ENCODE measurements around the gene PABPN1L. TPM values are rescaled to one million over a fixed set of nuclear protein-coding genes. Genes with fewer than 3 reads are reported as not detected.

PABPN1L gene
- total RNA-seq, 4 donors from 2014 or later, result not detected

DNA sequence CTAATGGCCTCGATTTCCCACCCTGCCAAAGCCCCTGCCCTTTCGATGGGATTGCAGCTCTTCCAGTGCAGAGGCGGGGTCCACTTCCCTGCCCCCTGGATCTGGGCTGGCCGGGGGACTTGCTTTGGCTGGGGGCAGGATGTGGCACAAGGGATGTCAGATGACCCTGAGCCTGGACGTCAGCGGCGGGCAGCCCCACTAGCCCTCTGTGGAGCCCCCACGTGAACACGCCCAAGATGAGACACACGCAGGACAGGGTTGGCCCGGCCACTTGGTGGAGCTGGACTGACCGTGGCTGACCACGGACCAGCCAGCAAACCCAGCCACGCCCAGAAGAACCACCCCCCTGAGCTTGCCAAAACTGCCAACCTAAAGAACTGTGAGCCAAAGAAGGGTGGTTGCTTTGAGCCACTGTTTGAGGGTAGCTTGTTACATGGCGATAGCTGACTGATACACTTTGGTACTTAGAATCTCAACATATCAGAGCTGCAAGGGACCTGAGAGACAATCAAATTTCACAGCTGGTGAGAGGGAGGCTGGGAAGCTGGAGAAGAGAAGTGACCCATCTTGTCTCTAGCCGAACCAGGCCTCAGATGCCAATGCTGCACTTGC, 46.6 kb upstream of the PABPN1L start:
- Histone ChIP-seq H3K4me3 (no peak overlapping the region), H3K36me3 (no peaks in the 10 kb centered on the region), H3K27ac (replicated peaks in 1 of 4) (no peak overlapping the region), H3K9me3 (no peaks in the 10 kb centered on the region), H3K27me3 (peaks cover 0 to 83% (median 0%) of the 10 kb centered on the region in 4 donors), H3K4me1 (peaks cover 8 to 18% (median 11%) of the 10 kb centered on the region in 4 donors)
- TF ChIP-seq POLR2AphosphoS5 (IDR thresholded peaks at IDR 0.05), result no peak
- TF ChIP-seq EP300 (IDR thresholded peaks at IDR 0.05), result no peak
- no peak for TF ChIP-seq POLR2A (IDR thresholded peaks at IDR 0.05; ENCODE audit: low read depth)
- TF ChIP-seq, protein P1, sequence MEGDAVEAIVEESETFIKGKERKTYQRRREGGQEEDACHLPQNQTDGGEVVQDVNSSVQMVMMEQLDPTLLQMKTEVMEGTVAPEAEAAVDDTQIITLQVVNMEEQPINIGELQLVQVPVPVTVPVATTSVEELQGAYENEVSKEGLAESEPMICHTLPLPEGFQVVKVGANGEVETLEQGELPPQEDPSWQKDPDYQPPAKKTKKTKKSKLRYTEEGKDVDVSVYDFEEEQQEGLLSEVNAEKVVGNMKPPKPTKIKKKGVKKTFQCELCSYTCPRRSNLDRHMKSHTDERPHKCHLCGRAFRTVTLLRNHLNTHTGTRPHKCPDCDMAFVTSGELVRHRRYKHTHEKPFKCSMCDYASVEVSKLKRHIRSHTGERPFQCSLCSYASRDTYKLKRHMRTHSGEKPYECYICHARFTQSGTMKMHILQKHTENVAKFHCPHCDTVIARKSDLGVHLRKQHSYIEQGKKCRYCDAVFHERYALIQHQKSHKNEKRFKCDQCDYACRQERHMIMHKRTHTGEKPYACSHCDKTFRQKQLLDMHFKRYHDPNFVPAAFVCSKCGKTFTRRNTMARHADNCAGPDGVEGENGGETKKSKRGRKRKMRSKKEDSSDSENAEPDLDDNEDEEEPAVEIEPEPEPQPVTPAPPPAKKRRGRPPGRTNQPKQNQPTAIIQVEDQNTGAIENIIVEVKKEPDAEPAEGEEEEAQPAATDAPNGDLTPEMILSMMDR (IDR thresholded peaks at IDR 0.05), result no peak
- no peak for DNase-seq (ENCODE audit: extremely low spot score)
- WGBS, result 94% methylated on average over 10 of the region's 16 CpGs
- intact Hi-C loops (cut with DNase I), result no loop called here

DNA sequence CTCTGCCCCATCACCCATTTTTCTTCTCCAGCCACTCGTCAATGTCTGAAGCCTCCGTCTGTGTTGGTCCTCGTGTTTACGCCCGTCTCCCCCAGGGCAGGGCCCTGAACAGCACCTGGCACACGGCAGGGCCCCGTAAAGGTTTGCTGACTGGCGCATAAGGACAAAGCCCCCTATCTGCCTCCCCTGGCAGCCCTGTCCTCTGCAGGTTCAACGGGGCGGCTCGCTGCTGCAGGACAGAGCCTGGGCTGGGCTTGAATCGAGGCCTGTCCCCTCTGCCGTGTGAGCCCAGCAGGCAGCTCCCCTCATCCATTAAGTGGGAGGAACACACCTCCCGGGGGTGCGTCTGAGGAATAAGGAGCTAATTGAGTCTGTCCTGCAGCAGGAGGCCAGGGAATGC, 46.1 kb upstream of the PABPN1L start:
- TF ChIP-seq EP300 (IDR thresholded peaks at IDR 0.05) (no peak), POLR2AphosphoS5 (IDR thresholded peaks at IDR 0.05) (no peak), POLR2A (IDR thresholded peaks at IDR 0.05; ENCODE audit: low read depth) (no peak)
- TF ChIP-seq, protein P1 (IDR thresholded peaks at IDR 0.05), result no peak
- Histone ChIP-seq H3K4me1 (peaks cover 8 to 18% (median 11%) of the 10 kb centered on the region in 4 donors), H3K4me3 (no peak overlapping the region), H3K27me3 (peaks cover 0 to 77% (median 0%) of the 10 kb centered on the region in 4 donors), H3K9me3 (no peaks in the 10 kb centered on the region), H3K27ac (replicated peaks in 1 of 4) (no peak overlapping the region), H3K36me3 (no peaks in the 10 kb centered on the region)
- DNase-seq (ENCODE audit: extremely low spot score), result no peak
- intact Hi-C loops (cut with DNase I), result no loop called here
- 84% methylated on average over 15 of the region's 15 CpGs for WGBS

DNA sequence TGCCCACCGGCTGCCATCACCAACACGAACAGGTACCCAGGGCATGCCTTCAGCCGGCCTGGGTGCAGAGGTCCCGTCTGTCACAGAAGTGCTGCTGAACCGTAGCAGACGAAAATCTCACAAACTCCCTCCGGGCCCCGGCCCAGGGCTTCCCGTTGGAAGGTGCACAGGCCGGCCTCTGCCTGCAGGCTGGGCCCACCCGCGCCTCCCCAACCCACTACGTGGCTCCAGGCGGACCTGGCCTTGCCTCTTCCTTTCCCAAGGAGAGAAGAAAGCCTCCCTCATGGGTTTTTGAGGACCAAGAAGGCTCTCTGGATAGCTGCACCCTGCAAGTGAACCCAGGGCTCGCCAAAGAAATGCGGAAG, 45.5 kb upstream of the PABPN1L start:
- no peak for TF ChIP-seq POLR2A (IDR thresholded peaks at IDR 0.05; ENCODE audit: low read depth)
- no peak for TF ChIP-seq EP300 (IDR thresholded peaks at IDR 0.05)
- TF ChIP-seq POLR2AphosphoS5 (IDR thresholded peaks at IDR 0.05), result no peak
- TF ChIP-seq, protein P1 (IDR thresholded peaks at IDR 0.05), result no peak
- Histone ChIP-seq H3K4me3 (no peak overlapping the region), H3K36me3 (no peaks in the 10 kb centered on the region), H3K27me3 (peaks cover 0 to 76% (median 0%) of the 10 kb centered on the region in 4 donors), H3K4me1 (peaks cover 8 to 18% (median 13%) of the 10 kb centered on the region in 4 donors), H3K27ac (replicated peaks in 1 of 4) (no peak overlapping the region), H3K9me3 (no peaks in the 10 kb centered on the region)
- intact Hi-C loops (cut with DNase I), result no loop called here
- WGBS, result 92% methylated on average over 7 of the region's 16 CpGs
- no peak for DNase-seq (ENCODE audit: extremely low spot score)

DNA sequence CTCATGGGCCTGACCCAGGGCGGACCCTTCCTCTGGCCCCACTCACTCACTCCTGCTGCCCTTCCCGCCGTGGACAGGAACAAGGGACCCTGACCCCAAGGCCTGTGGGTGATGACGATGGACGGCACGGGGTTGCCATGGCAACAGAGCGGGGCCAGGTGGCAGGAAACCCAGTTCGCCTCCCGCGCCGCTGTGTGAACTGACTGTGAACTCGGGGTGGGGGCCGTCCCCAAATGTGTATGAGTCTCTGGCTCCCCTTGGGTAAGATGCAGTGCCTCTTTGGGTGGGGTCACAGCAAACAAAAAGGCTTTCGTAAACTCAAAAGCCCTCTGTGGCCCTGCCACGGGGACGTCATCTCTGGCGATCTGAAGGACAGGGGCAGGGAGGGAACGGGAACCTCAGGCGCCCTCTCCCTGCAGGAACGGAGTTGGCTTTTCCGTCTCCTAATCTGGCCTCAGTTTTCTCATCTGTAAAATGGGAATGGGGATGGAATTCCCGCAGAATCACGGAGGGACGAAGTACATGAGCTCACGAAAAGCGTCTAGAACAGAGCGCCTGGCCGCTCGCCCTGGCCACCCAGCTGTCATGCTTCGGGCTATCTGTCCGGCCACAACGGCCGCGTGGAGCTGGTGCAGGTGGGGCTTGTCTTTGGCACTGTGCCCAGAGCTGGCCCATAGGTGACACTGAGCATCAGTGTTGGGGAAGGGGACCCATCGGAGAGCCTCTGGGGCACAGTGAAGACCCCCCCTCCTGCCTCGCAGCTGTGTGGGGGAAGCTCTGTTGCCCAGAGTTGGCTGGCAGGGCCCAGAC, 44.9 kb upstream of the PABPN1L start:
- no peak for TF ChIP-seq EP300 (IDR thresholded peaks at IDR 0.05)
- no peak for TF ChIP-seq POLR2A (IDR thresholded peaks at IDR 0.05; ENCODE audit: low read depth)
- no peak for TF ChIP-seq POLR2AphosphoS5 (IDR thresholded peaks at IDR 0.05)
- TF ChIP-seq, protein P1 (IDR thresholded peaks at IDR 0.05), result no peak
- peaks cover 10 to 18% (median 15%) of the 10 kb centered on the region in 4 donors for H3K4me1 ChIP-seq
- intact Hi-C loops (cut with DNase I), result no loop called here
- no peak overlapping the region for H3K27ac ChIP-seq (replicated peaks in 1 of 4)
- H3K36me3 ChIP-seq, result no peaks in the 10 kb centered on the region
- H3K9me3 ChIP-seq, result no peaks in the 10 kb centered on the region
- H3K27me3 ChIP-seq, result peaks cover 0 to 78% (median 0%) of the 10 kb centered on the region in 4 donors
- no peak for DNase-seq (ENCODE audit: extremely low spot score)
- 76% methylated on average over 33 of the region's 36 CpGs for WGBS
- no peak overlapping the region for H3K4me3 ChIP-seq

All from esophagus muscularis mucosa (tissue), 4 donors.